GM19193 (cell line): ENCODE data around the gene CCDC167.

Experiments used
- POLR2A ChIP-seq: IDR thresholded peaks from 4 replicates; pipeline ENCODE4 v1.6.1; 2011; ENCODE audit not compliant: insufficient read depth, insufficient read length; ENCODE audit errors: extremely low read depth

Gene CCDC167

DNA sequence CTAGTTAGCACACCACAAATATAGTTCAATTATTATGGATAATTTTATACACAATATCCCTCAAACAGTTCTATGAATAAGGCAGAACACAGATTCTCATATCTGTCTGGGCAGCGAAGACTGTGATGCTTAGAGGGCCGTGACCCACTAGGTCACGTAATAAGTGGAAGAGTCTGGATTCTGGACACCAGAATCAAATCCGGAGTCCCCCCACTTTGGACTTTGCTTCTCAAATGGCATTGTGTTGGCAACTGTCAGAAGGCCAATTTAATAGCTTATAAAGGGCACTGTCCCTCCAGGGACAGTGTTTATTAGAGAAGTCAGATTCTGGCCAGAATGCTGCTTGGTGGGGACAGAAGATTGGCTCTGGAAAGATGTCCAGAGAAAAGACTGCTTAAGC, 6.8 kb upstream of the CCDC167 start:
- no peak for TF ChIP-seq POLR2A

GRCh38 chr6:37504024-37504423, 4.3 kb upstream of the CCDC167 start:
- TF ChIP-seq POLR2A = no peak

- TF ChIP-seq POLR2A = no peak
Observed at GRCh38 chr6:37503309-37503965, 3.7 kb upstream of the CCDC167 start.

GRCh38 chr6:37502703-37503291, 3.1 kb upstream of the CCDC167 start:
- no peak for TF ChIP-seq POLR2A

GRCh38 chr6:37501632-37502491, 2.2 kb upstream of the CCDC167 start:
- TF ChIP-seq POLR2A = no peak

GRCh38 chr6:37500294-37500608, 558 bp upstream of the CCDC167 start:
- TF ChIP-seq POLR2A = no peak

GRCh38 chr6:37496951-37497885, 2.5 kb downstream of the CCDC167 start:
- no peak for TF ChIP-seq POLR2A

GRCh38 chr6:37495244-37495934, 4.3 kb downstream of the CCDC167 start:
- TF ChIP-seq POLR2A = no peak

DNA sequence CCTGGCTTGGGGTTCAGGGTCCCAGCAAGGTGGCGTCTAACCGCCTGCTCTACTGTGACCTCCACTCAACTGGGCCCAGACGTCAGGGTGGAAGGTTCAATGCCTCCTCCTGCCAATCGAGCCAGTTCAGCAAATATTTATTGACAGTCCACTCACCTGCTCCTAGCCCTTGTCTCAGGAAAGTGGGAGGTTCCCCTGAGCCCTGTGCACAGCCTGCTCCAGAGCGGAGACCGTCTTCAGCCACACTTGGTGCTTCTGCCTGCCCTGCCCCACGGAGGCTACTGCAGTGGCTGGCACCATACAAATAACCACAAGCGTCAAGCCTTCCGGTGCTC, 6.1 kb downstream of the CCDC167 start:
- no peak for TF ChIP-seq POLR2A

- no peak for TF ChIP-seq POLR2A
Observed at GRCh38 chr6:37492991-37493660, 6.6 kb downstream of the CCDC167 start.

- TF ChIP-seq POLR2A = no peak
Observed at GRCh38 chr6:37492236-37492972, 7.3 kb downstream of the CCDC167 start.

- TF ChIP-seq POLR2A = no peak
Observed at GRCh38 chr6:37491830-37492208, 7.9 kb downstream of the CCDC167 start.

- TF ChIP-seq POLR2A = no peak
Observed at GRCh38 chr6:37491171-37491829, 8.4 kb downstream of the CCDC167 start.
